ENCODE data around the gene C2orf69. TPM values are rescaled to one million over a fixed set of nuclear protein-coding genes. Genes with fewer than 3 reads are reported as not detected.

Gene C2orf69
- total and polyA plus RNA-seq, 2 donors from 2014 or later: 4.9 to 11.5 TPM

DNA sequence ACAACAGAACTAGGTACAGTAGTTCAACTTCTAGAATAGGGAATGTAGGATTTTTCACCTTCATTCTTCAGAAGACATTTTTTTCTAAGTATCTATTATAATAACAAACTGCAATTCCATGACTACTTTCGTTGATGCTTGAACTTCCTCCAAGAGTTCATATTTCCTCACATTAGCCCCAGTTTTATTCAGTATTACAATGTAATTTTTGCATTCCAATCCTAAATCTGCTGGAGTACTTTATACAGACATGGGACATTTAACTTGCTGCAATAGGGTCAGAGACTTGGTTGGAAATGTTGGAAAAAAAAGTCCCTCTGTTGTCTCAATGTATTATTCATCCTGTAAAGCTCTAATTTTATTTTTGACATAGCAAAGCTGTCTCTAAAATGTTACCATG lies 40.5 kb upstream of the C2orf69 start:
- Histone ChIP-seq H3K27ac (ENCODE audit: low read depth in 2 of 2, low read length in 2 of 2) (no peak overlapping the region), H3K27me3 (ENCODE audit: control insufficient read depth, insufficient read depth, low read length) (no peaks in the 10 kb centered on the region), H3K9ac (ENCODE audit: low read length in 3 of 3) (no peak overlapping the region), H3K4me3 (ENCODE audit: low read length in 3 of 3) (no peak overlapping the region), H3K9me3 (ENCODE audit: control insufficient read depth in 2 of 3, insufficient read depth in 1 of 3, low read length in 3 of 3) (peaks cover 0 to 14% (median 2%) of the 10 kb centered on the region in 3 donors), H3K36me3 (ENCODE audit: control insufficient read depth in 2 of 3, insufficient read depth in 3 of 3, low read length in 3 of 3) (no peaks in the 10 kb centered on the region), H3K4me1 (ENCODE audit: control insufficient read depth in 2 of 3, insufficient read depth in 2 of 3, low read depth in 1 of 3, low read length in 3 of 3) (no peaks in the 10 kb centered on the region)
- FAIRE-seq: no peak
- intact Hi-C loops (cut with DNase I): no loop called here
- TF ChIP-seq, protein P1, sequence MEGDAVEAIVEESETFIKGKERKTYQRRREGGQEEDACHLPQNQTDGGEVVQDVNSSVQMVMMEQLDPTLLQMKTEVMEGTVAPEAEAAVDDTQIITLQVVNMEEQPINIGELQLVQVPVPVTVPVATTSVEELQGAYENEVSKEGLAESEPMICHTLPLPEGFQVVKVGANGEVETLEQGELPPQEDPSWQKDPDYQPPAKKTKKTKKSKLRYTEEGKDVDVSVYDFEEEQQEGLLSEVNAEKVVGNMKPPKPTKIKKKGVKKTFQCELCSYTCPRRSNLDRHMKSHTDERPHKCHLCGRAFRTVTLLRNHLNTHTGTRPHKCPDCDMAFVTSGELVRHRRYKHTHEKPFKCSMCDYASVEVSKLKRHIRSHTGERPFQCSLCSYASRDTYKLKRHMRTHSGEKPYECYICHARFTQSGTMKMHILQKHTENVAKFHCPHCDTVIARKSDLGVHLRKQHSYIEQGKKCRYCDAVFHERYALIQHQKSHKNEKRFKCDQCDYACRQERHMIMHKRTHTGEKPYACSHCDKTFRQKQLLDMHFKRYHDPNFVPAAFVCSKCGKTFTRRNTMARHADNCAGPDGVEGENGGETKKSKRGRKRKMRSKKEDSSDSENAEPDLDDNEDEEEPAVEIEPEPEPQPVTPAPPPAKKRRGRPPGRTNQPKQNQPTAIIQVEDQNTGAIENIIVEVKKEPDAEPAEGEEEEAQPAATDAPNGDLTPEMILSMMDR (IDR thresholded peaks at IDR 0.05; ENCODE audit: borderline replicate concordance, extremely low read depth, insufficient read depth): no peak
- DNase-seq: peak in 1 of 5 donors; percentile 29

DNA sequence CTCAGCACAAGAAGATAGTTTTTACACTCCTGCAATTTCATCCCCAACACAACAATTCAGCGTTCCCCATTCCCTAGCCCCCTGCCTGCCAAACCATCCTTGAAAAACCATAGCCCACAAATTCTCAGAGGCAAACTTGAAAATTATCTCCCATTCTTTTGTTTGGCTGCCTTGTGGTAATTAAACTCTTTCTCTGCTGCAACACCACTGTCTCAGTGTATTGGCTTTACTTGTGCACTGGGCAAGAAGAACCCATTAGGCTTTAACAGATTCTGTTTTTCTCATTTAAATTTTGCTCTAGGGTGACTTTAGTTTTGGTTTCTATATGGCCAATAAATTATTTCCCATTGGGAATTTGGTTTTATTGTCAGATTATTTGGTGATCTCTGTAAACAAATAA lies 36.9 kb upstream of the C2orf69 start:
- Histone ChIP-seq H3K27ac (ENCODE audit: low read depth in 2 of 2, low read length in 2 of 2) (no peak overlapping the region), H3K27me3 (ENCODE audit: control insufficient read depth, insufficient read depth, low read length) (no peaks in the 10 kb centered on the region), H3K4me1 (ENCODE audit: control insufficient read depth in 2 of 3, insufficient read depth in 2 of 3, low read depth in 1 of 3, low read length in 3 of 3) (no peaks in the 10 kb centered on the region), H3K36me3 (ENCODE audit: control insufficient read depth in 2 of 3, insufficient read depth in 3 of 3, low read length in 3 of 3) (no peaks in the 10 kb centered on the region), H3K4me3 (ENCODE audit: low read length in 3 of 3) (no peak overlapping the region), H3K9me3 (ENCODE audit: control insufficient read depth in 2 of 3, insufficient read depth in 1 of 3, low read length in 3 of 3) (peaks cover 0 to 18% (median 2%) of the 10 kb centered on the region in 3 donors), H3K9ac (ENCODE audit: low read length in 3 of 3) (no peak overlapping the region)
- intact Hi-C loops (cut with DNase I): no loop called here
- DNase-seq (no peak), FAIRE-seq (no peak)
- TF ChIP-seq, protein P1 (IDR thresholded peaks at IDR 0.05; ENCODE audit: borderline replicate concordance, extremely low read depth, insufficient read depth): no peak

DNA sequence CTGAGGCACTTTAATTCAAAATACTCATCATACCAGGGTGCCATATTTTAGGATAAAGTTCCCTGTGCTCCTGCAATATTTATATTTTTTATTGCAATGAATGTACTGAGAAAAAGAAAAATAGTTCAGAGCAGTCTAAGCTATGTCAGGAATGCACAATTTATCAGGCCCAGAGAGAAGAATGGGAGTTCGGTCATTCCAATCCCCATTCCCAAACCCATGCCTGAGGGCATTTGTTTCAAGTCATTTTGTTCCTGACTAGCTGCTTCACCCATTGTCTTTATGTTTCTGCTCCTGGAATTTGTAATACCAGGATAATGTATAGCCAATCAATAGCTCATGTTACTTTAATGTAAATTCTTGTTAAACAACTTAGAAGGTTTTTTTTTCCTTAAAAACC lies 35.7 kb upstream of the C2orf69 start:
- no peaks in the 10 kb centered on the region for H3K36me3 ChIP-seq (ENCODE audit: control insufficient read depth in 2 of 3, insufficient read depth in 3 of 3, low read length in 3 of 3)
- TF ChIP-seq, protein P1 (IDR thresholded peaks at IDR 0.05; ENCODE audit: borderline replicate concordance, extremely low read depth, insufficient read depth): no peak
- intact Hi-C loops (cut with DNase I): no loop called here
- H3K27me3 ChIP-seq (ENCODE audit: control insufficient read depth, insufficient read depth, low read length): no peaks in the 10 kb centered on the region
- peaks cover 0 to 18% (median 2%) of the 10 kb centered on the region in 3 donors for H3K9me3 ChIP-seq (ENCODE audit: control insufficient read depth in 2 of 3, insufficient read depth in 1 of 3, low read length in 3 of 3)
- no peak overlapping the region for H3K27ac ChIP-seq (ENCODE audit: low read depth in 2 of 2, low read length in 2 of 2)
- no peak overlapping the region for H3K4me3 ChIP-seq (ENCODE audit: low read length in 3 of 3)
- no peaks in the 10 kb centered on the region for H3K4me1 ChIP-seq (ENCODE audit: control insufficient read depth in 2 of 3, insufficient read depth in 2 of 3, low read depth in 1 of 3, low read length in 3 of 3)
- H3K9ac ChIP-seq (ENCODE audit: low read length in 3 of 3): no peak overlapping the region
- FAIRE-seq (no peak), DNase-seq (no peak)

DNA sequence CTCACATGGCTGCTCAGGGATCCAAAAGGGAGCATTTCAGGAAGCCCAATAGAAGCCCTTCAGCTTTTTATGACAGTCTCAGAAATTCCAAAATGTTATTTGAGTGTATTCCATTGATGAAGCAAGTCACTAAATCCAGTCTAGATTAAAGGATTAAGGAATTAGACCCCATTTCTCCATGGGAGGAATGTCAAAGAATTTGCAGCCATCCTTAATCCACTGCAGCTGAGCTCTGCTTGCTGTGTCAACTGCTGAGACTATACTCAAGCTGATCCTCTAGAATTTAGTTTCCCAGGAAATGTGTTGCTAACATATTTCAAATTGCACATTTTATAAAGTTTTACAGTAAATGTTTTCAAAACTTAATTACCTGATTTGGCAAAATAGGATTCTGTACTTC lies 28.4 kb upstream of the C2orf69 start:
- FAIRE-seq (no peak), DNase-seq (no peak)
- Histone ChIP-seq H3K9me3 (ENCODE audit: control insufficient read depth in 2 of 3, insufficient read depth in 1 of 3, low read length in 3 of 3) (peaks cover 0 to 4% (median 0%) of the 10 kb centered on the region in 3 donors), H3K4me3 (ENCODE audit: low read length in 3 of 3) (no peak overlapping the region), H3K27me3 (ENCODE audit: control insufficient read depth, insufficient read depth, low read length) (no peaks in the 10 kb centered on the region), H3K9ac (ENCODE audit: low read length in 3 of 3) (no peak overlapping the region), H3K36me3 (ENCODE audit: control insufficient read depth in 2 of 3, insufficient read depth in 3 of 3, low read length in 3 of 3) (no peaks in the 10 kb centered on the region), H3K4me1 (ENCODE audit: control insufficient read depth in 2 of 3, insufficient read depth in 2 of 3, low read depth in 1 of 3, low read length in 3 of 3) (no peaks in the 10 kb centered on the region), H3K27ac (ENCODE audit: low read depth in 2 of 2, low read length in 2 of 2) (no peak overlapping the region)
- TF ChIP-seq, protein P1 (IDR thresholded peaks at IDR 0.05; ENCODE audit: borderline replicate concordance, extremely low read depth, insufficient read depth): no peak
- intact Hi-C loops (cut with DNase I): no loop called here
